Spleen (tissue), 7 donors: ENCODE data around the gene NBEA.

Source experiments
- POLR2A ChIP-seq, 3 donors: fragments of 450-650 bp; IDR thresholded peaks; one replicate each; pipeline ENCODE4 v1.5.1; 2017; ENCODE audit warnings: antibody characterized with exemption in 3 of 3, mild to moderate bottlenecking in 1 of 3
- POLR2AphosphoS5 ChIP-seq, 3 donors: sonication (generic); formaldehyde crosslinking; IDR thresholded peaks; one replicate each; pipeline ENCODE4 v1.5.1; 2017; ENCODE audit warnings: antibody characterized with exemption in 3 of 3
- TF ChIP-seq, protein P1 (sequence below), 11 experiments: fragments of 200-600 bp in 7 of 11; fragments of 450-650 bp in 4 of 11; sonication (generic) in 4 of 11; IDR thresholded peaks in 8 of 11; conservative IDR thresholded peaks in 3 of 11; 1 replicate in 7 of 11; 2 replicates in 4 of 11; pipeline versions ENCODE4 v1.4.0 to v1.8.0; 2016 to 2021; ENCODE audit warnings: antibody characterized with exemption in 11 of 11, inconsistent platforms in 4 of 11, mild to moderate bottlenecking in 1 of 11
- donor health status: DM: no; HTN: no; CAD: no; lungs with moderate emphysema.
- donor health status: DM: no; HTN: no; CAD: no.
- donor health status: DM: no; HTN: no; CAD: no.

- TF ChIP-seq POLR2A (IDR thresholded peaks at IDR 0.05) (no peak), POLR2AphosphoS5 (IDR thresholded peaks at IDR 0.05) (no peak)
- TF ChIP-seq, protein P1, sequence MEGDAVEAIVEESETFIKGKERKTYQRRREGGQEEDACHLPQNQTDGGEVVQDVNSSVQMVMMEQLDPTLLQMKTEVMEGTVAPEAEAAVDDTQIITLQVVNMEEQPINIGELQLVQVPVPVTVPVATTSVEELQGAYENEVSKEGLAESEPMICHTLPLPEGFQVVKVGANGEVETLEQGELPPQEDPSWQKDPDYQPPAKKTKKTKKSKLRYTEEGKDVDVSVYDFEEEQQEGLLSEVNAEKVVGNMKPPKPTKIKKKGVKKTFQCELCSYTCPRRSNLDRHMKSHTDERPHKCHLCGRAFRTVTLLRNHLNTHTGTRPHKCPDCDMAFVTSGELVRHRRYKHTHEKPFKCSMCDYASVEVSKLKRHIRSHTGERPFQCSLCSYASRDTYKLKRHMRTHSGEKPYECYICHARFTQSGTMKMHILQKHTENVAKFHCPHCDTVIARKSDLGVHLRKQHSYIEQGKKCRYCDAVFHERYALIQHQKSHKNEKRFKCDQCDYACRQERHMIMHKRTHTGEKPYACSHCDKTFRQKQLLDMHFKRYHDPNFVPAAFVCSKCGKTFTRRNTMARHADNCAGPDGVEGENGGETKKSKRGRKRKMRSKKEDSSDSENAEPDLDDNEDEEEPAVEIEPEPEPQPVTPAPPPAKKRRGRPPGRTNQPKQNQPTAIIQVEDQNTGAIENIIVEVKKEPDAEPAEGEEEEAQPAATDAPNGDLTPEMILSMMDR (IDR thresholded peaks at IDR 0.05 in 8 of 11, conservative IDR thresholded peaks at IDR 0.05 in 3 of 11): no peak
These were observed 679.9 kb downstream of the NBEA start for GRCh38 chr13:35621989-35622388.
